ENCODE results near the gene FGGY.

DNA sequence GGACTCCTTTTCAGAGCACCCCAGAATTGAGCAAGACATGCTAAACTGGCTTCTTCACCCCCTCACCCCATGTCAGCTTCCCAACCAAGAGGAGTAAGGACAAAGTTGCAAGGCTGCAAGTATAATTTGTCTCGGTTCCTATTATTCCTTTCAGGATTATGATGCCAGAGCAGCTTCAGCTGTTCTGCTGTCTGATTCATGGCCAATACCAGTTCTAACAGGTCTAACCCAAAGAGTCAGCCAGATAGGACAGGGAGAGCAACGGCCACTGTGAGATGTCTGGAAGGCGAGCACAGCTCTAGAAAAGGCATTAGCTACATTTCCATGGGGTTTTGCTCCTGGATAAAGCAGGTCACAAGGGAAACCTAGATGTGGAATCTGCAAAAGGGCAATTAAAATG is 464.5 kb downstream of the FGGY start:
- TF ChIP-seq POLR2A (IDR thresholded peaks at IDR 0.05): no peak
- TF ChIP-seq, protein P1, sequence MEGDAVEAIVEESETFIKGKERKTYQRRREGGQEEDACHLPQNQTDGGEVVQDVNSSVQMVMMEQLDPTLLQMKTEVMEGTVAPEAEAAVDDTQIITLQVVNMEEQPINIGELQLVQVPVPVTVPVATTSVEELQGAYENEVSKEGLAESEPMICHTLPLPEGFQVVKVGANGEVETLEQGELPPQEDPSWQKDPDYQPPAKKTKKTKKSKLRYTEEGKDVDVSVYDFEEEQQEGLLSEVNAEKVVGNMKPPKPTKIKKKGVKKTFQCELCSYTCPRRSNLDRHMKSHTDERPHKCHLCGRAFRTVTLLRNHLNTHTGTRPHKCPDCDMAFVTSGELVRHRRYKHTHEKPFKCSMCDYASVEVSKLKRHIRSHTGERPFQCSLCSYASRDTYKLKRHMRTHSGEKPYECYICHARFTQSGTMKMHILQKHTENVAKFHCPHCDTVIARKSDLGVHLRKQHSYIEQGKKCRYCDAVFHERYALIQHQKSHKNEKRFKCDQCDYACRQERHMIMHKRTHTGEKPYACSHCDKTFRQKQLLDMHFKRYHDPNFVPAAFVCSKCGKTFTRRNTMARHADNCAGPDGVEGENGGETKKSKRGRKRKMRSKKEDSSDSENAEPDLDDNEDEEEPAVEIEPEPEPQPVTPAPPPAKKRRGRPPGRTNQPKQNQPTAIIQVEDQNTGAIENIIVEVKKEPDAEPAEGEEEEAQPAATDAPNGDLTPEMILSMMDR (IDR thresholded peaks at IDR 0.05): no peak
